T-helper 2 cell treated with Interferon-gamma antibody and Interleukin-4, amounts not matched to agents 5 μg/mL and 100 μg/mL, for 36 hours (primary cell): Measurements from ENCODE around the gene CPLANE2.
"Not testable (repeated sequence)": the region's sequence is repeated elsewhere in the genome, so short reads cannot be mapped to it uniquely, and the experiment has no call there.

Experiments used
- DNase-seq: peaks from one replicate; pipeline ENCODE4 v3.0.0; 2021; ENCODE audit warnings: low spot score
- H3K27ac Mint-ChIP-seq: one replicate; pipeline ENCODE4 v1.8.0; 2021; ENCODE audit warnings: mild to moderate bottlenecking, mixed read lengths
- H3K27me3 Mint-ChIP-seq: one replicate; pipeline ENCODE4 v1.8.0; 2021; ENCODE audit warnings: low read depth, mixed read lengths
- H3K36me3 Mint-ChIP-seq: one replicate; pipeline ENCODE4 v1.8.0; 2021; ENCODE audit warnings: low read depth, mixed read lengths
- H3K4me1 Mint-ChIP-seq: one replicate; pipeline ENCODE4 v1.8.0; 2021; ENCODE audit warnings: low read depth, mixed read lengths
- H3K4me3 Mint-ChIP-seq: one replicate; pipeline ENCODE4 v1.8.0; 2022; ENCODE audit warnings: mild to moderate bottlenecking, moderate library complexity, mixed read lengths
- H3K9me3 Mint-ChIP-seq: one replicate; pipeline ENCODE4 v1.8.0; 2021; ENCODE audit warnings: mixed read lengths

The CPLANE2 gene, protein sequence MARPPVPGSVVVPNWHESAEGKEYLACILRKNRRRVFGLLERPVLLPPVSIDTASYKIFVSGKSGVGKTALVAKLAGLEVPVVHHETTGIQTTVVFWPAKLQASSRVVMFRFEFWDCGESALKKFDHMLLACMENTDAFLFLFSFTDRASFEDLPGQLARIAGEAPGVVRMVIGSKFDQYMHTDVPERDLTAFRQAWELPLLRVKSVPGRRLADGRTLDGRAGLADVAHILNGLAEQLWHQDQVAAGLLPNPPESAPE

DNA sequence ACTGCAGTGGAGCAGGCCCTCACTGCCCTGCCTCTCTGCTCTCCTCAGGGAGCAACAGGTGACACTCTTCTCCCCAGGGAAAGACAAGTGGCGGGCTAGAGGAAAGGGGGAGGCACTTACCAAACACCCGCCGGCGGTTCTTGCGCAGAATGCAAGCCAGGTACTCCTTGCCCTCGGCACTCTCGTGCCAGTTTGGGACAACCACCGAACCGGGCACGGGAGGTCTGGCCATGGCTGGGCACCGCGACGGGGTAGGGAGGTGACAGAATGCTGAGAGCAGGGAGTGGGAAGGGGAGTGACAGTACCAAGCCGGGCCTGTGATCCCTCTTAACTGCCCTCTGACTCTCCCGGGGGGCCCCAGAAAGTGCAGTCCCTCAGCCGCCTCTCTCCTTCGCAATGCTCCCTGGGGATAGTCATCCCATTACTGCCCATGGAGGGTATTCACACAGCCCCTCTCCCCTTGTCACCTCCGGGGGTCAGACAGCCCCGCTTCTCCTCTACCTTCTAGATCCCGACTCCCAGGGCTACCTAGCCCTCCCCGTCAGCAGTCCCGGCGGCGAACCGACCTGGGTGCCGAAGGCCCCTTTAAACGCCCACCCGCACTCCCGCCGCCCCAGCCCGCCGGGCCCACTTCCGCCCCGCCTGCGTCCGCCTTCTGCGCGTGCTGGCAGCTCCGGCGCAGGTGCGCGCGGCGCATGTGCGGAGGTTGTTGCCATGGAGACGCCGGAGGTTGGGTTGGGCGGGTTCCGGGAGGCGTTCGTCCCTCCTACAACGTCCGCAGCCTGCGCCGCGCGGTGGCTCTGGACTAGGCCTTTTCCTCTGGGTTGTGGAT, at the start of gene CPLANE2:
Gene CPLANE2, minus strand, starts transcription at position 673 of the 832 bp plus-strand sequence. Its CDS starts 441 bp downstream, at position 232.
- DNase-seq: peak; percentile 97
- H3K27me3 Mint-ChIP-seq: no peaks in the 10 kb centered on the region
- H3K9me3 Mint-ChIP-seq: no peaks in the 10 kb centered on the region

DNA sequence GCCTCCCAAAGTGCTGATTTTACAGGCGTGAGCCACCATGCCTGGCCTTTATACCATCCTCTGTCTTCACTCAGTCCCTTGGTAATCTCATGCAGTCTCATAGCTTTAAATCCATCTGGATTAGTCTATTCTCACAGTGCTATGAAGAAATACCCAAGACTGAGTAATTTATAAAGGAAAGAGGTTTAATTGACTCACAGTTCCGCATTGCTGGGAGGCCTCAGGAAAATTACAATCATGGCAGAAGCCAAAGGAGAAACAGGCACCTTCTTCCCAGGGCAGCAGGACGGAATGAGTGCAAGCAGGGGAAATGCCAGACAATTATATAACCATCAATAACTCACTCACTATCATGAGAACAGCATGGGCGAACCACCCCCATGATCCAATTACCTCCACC, 49.1 kb upstream of the CPLANE2 start:
- no peaks in the 10 kb centered on the region for H3K9me3 Mint-ChIP-seq
- H3K4me3 Mint-ChIP-seq: no peak overlapping the region
- no peak for DNase-seq
- H3K27me3 Mint-ChIP-seq: no peaks in the 10 kb centered on the region
- peaks cover 3% of the 10 kb centered on the region for H3K4me1 Mint-ChIP-seq
- no peak overlapping the region for H3K27ac Mint-ChIP-seq
- H3K36me3 Mint-ChIP-seq: peaks cover 10% of the 10 kb centered on the region

More for the DNA sequence above, at the start of gene CPLANE2:
- H3K27ac Mint-ChIP-seq: peak within 1 kb of the TSS; percentile 91
- H3K4me1 Mint-ChIP-seq: peaks cover 19% of the 10 kb centered on the region
- H3K4me3 Mint-ChIP-seq: peak within 1 kb of the TSS; percentile 85
- no peaks in the 10 kb centered on the region for H3K36me3 Mint-ChIP-seq

DNA sequence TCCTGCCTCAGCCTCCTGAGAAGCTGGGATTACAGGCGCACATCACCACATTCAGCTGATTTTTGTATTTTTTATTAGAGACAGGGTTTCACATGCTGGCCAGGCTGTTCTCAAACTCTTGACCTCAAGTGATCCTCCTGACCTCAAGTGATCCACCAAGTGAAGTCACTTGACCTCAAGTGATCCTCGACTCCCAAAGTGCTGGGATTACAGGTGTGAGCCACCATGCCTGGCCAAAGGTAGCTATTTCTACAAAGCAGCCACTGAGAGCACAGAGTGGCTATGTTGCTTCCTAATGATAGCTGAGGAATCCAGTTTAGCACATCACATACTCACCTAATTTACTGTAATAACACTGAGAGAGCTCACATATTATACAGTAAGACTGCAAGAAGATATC, 44.8 kb upstream of the CPLANE2 start:
- no peak for DNase-seq
- Mint-ChIP-seq H3K27me3 (no peaks in the 10 kb centered on the region), H3K27ac (no peak overlapping the region), H3K4me3 (no peak overlapping the region), H3K4me1 (peaks cover 8% of the 10 kb centered on the region), H3K36me3 (peaks cover 5% of the 10 kb centered on the region), H3K9me3 (no peaks in the 10 kb centered on the region)

DNA sequence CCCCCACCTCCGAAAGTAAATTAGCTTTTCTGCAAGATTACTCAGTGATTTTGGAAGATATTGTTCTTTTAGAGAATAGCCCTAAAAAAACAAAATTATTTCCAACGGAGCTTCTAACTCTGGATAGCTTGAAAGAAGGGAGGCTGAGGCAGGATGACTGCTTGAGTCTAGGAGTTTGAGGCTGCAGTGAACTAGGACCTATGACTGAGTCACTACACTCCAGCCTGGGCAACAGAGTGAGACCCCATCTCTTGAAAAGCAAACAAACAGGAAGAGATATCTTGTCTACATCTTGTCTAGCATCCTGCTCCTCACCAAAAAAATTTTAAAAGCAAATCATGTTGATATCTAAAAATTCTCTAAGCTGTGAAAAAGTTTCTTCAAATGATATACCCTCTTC, 42.2 kb upstream of the CPLANE2 start:
- Mint-ChIP-seq H3K9me3 (no peaks in the 10 kb centered on the region), H3K27ac (no peak overlapping the region), H3K4me1 (peaks cover 6% of the 10 kb centered on the region), H3K4me3 (no peak overlapping the region), H3K36me3 (peaks cover 2% of the 10 kb centered on the region), H3K27me3 (no peaks in the 10 kb centered on the region)
- DNase-seq: no peak

- no peak for DNase-seq
- H3K4me1 Mint-ChIP-seq: peaks cover 6% of the 10 kb centered on the region
- H3K4me3 Mint-ChIP-seq: no peak overlapping the region
- H3K36me3 Mint-ChIP-seq: no peaks in the 10 kb centered on the region
- H3K9me3 Mint-ChIP-seq: no peaks in the 10 kb centered on the region
- H3K27me3 Mint-ChIP-seq: no peaks in the 10 kb centered on the region
- H3K27ac Mint-ChIP-seq: no peak overlapping the region
Measured at GRCh38 chr1:16276302-16277030, 39.5 kb upstream of the CPLANE2 start.

GRCh38 chr1:16275591-16275990, 38.6 kb upstream of the CPLANE2 start:
- H3K4me1 Mint-ChIP-seq: peaks cover 6% of the 10 kb centered on the region
- no peak for DNase-seq
- no peaks in the 10 kb centered on the region for H3K36me3 Mint-ChIP-seq
- no peak overlapping the region for H3K27ac Mint-ChIP-seq
- no peaks in the 10 kb centered on the region for H3K9me3 Mint-ChIP-seq
- H3K4me3 Mint-ChIP-seq: no peak overlapping the region
- H3K27me3 Mint-ChIP-seq: no peaks in the 10 kb centered on the region

DNA sequence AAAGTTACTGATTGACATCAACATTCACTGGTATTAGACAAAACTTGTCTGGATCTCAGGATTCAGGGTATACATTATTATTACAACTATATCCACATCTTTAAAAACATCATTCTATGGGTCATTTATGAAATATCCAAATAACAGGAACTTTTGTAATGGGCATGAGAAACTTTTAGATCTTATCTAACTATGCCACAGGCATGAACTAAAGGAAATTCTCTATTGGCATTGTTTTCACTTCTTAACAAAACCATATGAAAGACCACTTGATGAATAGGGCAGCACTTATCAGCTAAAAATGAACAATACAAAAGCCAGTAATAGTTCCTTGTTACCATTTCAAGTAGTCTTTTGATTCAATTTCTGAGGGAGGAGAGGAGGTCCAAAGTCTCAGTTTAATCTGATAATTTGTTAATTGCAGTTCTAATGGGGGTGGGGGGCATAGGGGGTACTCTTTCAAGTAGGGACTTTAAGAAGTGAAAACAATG, 30.8 kb upstream of the CPLANE2 start:
- no peaks in the 10 kb centered on the region for H3K27me3 Mint-ChIP-seq
- H3K9me3 Mint-ChIP-seq: no peaks in the 10 kb centered on the region
- DNase-seq: no peak
- H3K36me3 Mint-ChIP-seq: no peaks in the 10 kb centered on the region
- no peak overlapping the region for H3K27ac Mint-ChIP-seq
- peaks cover 4% of the 10 kb centered on the region for H3K4me1 Mint-ChIP-seq
- H3K4me3 Mint-ChIP-seq: no peak overlapping the region

- H3K36me3 Mint-ChIP-seq: no peaks in the 10 kb centered on the region
- H3K27ac Mint-ChIP-seq: no peak overlapping the region
- no peak for DNase-seq
- peaks cover 4% of the 10 kb centered on the region for H3K4me1 Mint-ChIP-seq
- no peaks in the 10 kb centered on the region for H3K27me3 Mint-ChIP-seq
- H3K9me3 Mint-ChIP-seq: no peaks in the 10 kb centered on the region
- no peak overlapping the region for H3K4me3 Mint-ChIP-seq
Measured at GRCh38 chr1:16266411-16267118, 29.6 kb upstream of the CPLANE2 start.

GRCh38 chr1:16262067-16262466, 25.1 kb upstream of the CPLANE2 start:
- Mint-ChIP-seq H3K4me3 (no peak overlapping the region), H3K27ac (no peak overlapping the region), H3K27me3 (no peaks in the 10 kb centered on the region), H3K9me3 (no peaks in the 10 kb centered on the region), H3K4me1 (peaks cover 6% of the 10 kb centered on the region), H3K36me3 (no peaks in the 10 kb centered on the region)
- DNase-seq: no peak

DNA sequence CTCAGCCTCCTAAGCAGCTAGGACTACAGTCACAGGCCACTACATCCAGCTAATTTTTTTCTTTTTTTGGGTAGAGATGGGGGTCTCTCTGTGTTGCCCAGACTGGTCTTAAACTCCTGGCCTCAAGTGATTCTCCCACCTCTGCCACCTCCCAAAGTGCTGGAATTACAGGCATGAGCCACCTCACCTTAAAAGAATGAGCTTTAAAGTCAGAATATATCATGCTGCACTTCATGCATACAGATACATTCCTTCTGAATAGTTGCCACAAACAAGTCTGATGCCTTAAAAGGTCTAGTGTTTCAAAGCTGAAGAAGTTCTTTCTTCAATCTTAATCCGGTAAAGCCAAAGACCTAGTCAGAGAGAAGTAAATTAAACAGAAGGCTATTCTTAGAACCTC, 23.8 kb upstream of the CPLANE2 start:
- DNase-seq: no peak
- no peaks in the 10 kb centered on the region for H3K9me3 Mint-ChIP-seq
- H3K4me3 Mint-ChIP-seq: no peak overlapping the region
- H3K27me3 Mint-ChIP-seq: no peaks in the 10 kb centered on the region
- peaks cover 3% of the 10 kb centered on the region for H3K36me3 Mint-ChIP-seq
- peaks cover 2% of the 10 kb centered on the region for H3K4me1 Mint-ChIP-seq
- no peak overlapping the region for H3K27ac Mint-ChIP-seq

DNA sequence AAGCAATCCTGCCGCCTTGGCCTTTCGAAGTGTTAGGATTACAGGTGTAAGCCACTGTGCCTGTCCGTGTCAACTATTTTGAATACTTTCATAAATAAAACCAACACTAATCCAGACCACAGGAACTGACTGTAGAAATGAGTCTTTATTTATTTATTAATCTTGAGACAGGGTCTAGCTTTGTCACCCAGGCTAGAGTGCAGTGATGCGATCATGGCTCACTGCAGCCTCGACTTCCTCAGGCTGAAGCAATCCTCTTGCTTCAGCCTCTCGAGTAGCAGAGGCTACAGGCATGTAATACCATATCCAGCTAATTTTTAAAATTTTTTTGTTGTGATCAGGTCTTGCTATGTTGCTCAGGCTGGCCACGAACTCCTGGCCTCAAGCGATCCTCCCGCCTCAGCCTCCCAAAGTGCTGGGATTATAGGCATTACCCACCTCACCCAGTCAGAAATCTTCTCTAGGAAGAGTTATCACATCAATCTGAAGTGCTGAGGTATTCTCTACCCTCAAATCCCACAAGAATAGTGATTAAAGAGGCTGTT, 21.7 kb upstream of the CPLANE2 start:
- no peaks in the 10 kb centered on the region for H3K27me3 Mint-ChIP-seq
- peaks cover 6% of the 10 kb centered on the region for H3K36me3 Mint-ChIP-seq
- H3K4me1 Mint-ChIP-seq: peaks cover 8% of the 10 kb centered on the region
- no peak for DNase-seq
- no peak overlapping the region for H3K27ac Mint-ChIP-seq
- H3K9me3 Mint-ChIP-seq: no peaks in the 10 kb centered on the region
- no peak overlapping the region for H3K4me3 Mint-ChIP-seq

DNA sequence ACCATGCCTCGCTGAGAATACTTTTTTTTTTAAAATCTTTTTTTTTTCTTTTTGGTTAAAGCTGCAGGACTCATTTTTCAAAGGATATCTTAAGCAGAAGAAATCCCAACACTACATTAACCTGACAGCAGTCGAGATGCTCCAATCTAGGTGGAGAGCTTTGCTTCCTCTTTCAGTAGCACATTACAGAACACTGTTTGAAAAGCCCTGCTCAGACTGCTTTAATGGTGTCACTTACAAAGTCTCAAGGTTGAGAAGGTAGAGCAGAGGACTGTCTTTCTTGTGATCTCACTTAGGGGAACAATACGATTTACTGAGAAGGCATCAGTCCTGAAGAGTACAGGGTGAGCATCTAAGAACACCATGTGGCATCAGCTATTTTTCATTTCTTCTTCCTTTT, 21.0 kb upstream of the CPLANE2 start:
- Mint-ChIP-seq H3K27ac (no peak overlapping the region), H3K4me3 (no peak overlapping the region)

GRCh38 chr1:16257556-16257955, 20.6 kb upstream of the CPLANE2 start:
- H3K27me3 Mint-ChIP-seq, H3K4me3 Mint-ChIP-seq, H3K27ac Mint-ChIP-seq, H3K9me3 Mint-ChIP-seq, H3K36me3 Mint-ChIP-seq, DNase-seq, H3K4me1 Mint-ChIP-seq: not testable (repeated sequence)

More for the DNA sequence above, 21.0 kb upstream of the CPLANE2 start:
- H3K4me1 Mint-ChIP-seq: peaks cover 8% of the 10 kb centered on the region
- DNase-seq: no peak
- peaks cover 8% of the 10 kb centered on the region for H3K36me3 Mint-ChIP-seq
- H3K9me3 Mint-ChIP-seq: no peaks in the 10 kb centered on the region
- H3K27me3 Mint-ChIP-seq: no peaks in the 10 kb centered on the region
